ENCODE data around the gene SIM2.

The SIM2 gene

DNA sequence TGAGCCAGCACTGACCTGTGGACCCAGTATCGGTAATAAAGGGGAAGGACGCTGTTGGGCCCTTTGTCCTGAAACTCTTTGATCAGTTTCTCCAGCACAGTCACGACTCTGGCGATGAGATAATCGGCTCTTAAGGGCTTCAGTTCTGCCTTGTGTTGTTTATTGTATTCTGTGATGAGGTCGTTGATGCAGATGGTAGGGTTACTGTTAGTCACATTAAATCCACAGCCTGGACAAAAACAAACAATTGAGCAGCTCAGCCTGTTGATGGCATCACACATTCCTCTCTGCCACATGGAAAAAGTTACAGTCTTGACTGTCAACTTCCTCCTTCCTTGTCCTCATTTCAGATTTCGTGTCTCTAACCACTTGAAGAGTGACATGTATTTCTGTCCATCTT is 57.6 kb downstream of the SIM2 start:
- H3K27ac ChIP-seq: no peak overlapping the region
- DNase-seq (ENCODE audit: low read depth, low spot score): peak; percentile 29

DNA sequence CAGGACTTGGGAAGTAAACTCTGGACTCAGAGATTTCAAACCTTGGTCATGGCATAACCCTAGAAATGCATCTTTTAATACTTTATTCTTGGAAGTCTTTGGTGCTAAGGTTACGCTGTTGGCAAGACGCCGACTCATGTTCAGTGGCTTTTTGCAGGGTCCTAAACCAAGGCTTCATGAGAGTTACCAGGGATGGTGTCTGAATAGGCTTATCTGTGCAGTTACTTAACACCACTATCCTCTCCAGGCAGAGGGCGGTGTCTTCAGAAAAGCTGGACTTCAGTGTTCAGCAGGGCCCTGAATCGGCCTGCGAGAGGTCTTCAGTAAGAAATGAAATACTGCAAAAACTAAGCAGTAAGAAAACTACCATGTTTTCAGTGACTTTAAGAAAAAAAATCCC is 58.3 kb downstream of the SIM2 start:
- no peak overlapping the region for H3K27ac ChIP-seq

DNA sequence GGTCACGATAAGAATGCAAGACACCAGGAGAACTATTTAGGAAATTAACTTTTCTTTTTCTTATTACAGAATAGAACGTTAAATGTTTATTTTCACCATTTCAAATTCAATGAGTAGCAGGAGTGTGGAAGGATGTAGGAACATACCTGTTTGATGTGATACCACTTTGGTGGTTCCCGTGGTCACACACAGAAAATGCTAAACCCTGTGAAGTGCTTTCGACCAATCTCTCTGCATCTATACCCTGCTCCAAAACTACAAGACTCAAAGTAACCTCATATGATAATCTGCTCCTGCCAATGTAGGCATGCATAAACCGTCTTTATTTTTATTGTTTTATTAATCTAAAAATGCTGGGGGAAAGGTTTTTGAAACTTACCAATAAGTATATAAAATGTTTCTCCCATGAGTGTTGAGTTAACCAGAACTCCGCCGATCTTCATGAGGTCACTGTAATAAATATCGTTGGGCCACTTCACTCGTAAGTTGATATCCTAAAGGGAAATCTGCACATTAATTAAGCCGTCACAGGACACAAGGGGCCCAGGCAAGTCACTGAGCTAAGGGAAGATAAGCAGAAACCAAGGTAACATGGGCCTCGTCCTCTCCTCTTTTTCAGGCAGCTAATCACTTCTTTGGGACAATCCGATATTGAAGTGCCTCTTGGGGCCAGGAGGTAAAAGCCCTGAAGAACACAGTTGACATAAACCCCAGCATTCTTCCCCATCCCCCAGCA is 60.6 kb downstream of the SIM2 start:
- H3K27ac ChIP-seq: no peak overlapping the region
- DNase-seq (ENCODE audit: low read depth, low spot score): no peak

More for the DNA sequence above, 58.3 kb downstream of the SIM2 start:
- no peak for DNase-seq (ENCODE audit: low read depth, low spot score)

DNA sequence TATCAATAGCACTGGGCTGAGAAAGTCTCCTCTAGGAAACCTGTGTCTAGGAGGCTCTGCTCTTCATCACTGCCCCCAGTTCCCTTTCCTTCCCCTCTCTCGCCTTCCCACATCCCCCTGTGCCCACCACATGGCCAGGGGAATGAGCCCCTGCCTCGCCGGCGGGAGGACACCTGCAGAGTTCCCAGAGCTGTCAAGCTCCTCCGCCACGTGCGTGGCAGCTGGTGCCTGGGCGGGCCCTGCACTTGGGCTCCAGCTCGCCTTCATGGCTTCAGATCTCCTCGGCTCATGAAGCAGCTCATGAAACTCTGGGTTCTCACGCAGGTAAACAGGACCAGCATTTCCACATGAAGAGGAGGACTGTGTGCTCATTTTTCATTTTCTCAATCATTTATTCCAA is 62.8 kb downstream of the SIM2 start:
- no peak for DNase-seq (ENCODE audit: low read depth, low spot score)
- H3K27ac ChIP-seq: no peak overlapping the region

- no peak overlapping the region for H3K27ac ChIP-seq
- no peak for DNase-seq (ENCODE audit: low read depth, low spot score)
Measured at GRCh38 chr21:36762642-36763041, 63.7 kb downstream of the SIM2 start.

- H3K27ac ChIP-seq: no peak overlapping the region
- DNase-seq (ENCODE audit: low read depth, low spot score): no peak
Measured at GRCh38 chr21:36763305-36763704, 64.4 kb downstream of the SIM2 start.

DNA sequence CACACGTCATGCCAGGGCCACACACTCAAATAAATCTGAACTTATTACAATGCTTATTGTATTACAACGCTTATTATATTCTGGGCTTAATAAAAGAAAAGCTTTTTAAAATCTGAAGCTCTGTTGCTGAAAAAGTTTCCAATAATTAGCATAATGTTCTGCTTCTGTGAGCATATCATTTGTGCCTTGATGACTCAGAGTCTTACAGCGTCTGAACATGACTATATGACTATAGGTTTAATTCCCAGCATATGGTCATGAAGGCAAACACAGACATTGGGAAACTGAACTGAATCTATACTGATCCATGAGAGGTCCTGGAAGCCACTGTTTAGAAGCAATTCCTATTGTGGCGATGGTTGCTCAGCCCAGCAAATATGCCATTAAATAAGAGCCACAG is 66.3 kb downstream of the SIM2 start:
- H3K27ac ChIP-seq: no peak overlapping the region
- DNase-seq (ENCODE audit: low read depth, low spot score): no peak

DNA sequence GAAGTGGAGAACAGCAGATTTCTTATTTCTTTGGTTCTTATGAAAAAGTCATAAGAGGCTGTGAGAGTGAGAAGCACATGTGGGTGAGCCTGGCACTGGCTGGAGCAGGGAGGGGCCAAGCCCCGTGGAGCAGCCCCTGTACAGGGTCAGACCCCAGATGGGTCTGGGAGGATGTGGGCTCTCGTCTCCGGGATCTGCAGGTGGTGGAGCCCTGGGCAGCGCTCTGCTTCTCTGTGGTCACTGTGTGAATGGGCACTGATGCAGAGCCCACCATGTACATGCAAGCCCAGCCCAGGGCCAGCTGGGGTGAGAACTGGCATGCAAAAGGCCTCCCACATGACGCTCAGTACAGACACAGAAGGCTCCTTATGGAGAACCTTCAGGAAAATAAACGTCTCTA is 67.6 kb downstream of the SIM2 start:
- H3K27ac ChIP-seq: no peak overlapping the region
- DNase-seq (ENCODE audit: low read depth, low spot score): no peak

GRCh38 chr21:36767096-36767495 is 68.2 kb downstream of the SIM2 start:
- no peak overlapping the region for H3K27ac ChIP-seq
- no peak for DNase-seq (ENCODE audit: low read depth, low spot score)

- H3K27ac ChIP-seq: no peak overlapping the region
Measured at GRCh38 chr21:36768496-36768895, 69.6 kb downstream of the SIM2 start.

GRCh38 chr21:36769051-36769839 is 70.3 kb downstream of the SIM2 start:
- H3K27ac ChIP-seq: no peak overlapping the region
- DNase-seq (ENCODE audit: low read depth, low spot score): no peak

More at GRCh38 chr21:36768496-36768895, 69.6 kb downstream of the SIM2 start:
- DNase-seq (ENCODE audit: low read depth, low spot score): no peak

GRCh38 chr21:36773117-36773516 is 74.2 kb downstream of the SIM2 start:
- peak; percentile 34 for DNase-seq (ENCODE audit: low read depth, low spot score)
- peak overlapping the region; percentile 4 for H3K27ac ChIP-seq

GRCh38 chr21:36773995-36774394 is 75.1 kb downstream of the SIM2 start:
- DNase-seq (ENCODE audit: low read depth, low spot score): no peak
- no peak overlapping the region for H3K27ac ChIP-seq

GRCh38 chr21:36776981-36777617 is 78.2 kb downstream of the SIM2 start:
- DNase-seq (ENCODE audit: low read depth, low spot score): no peak
- no peak overlapping the region for H3K27ac ChIP-seq

DNA sequence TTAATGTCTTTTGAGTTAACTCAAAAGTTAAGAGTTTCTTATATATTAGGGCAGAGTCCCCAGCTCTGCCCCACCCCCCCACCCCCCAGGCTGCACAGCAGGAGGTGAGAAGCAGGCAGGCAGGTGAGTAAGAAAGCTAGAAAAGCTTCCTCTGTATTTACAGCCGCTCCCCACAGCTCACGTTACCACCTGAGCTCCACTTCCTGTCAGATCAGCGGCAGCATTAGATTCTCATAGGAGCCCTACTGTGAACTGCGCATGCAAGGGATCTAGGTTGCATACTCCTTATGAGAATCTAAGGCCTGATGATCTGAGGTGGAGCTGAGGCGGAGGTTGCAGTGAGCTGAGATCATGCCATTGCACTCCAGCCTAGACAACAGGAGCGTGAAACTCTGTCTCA is 81.9 kb downstream of the SIM2 start:
- no peak overlapping the region for H3K27ac ChIP-seq
- no peak for DNase-seq (ENCODE audit: low read depth, low spot score)

- peak; percentile 66 for DNase-seq (ENCODE audit: low read depth, low spot score)
- peak overlapping the region; percentile 59 for H3K27ac ChIP-seq
Measured at GRCh38 chr21:36783612-36784374, 84.9 kb downstream of the SIM2 start.

DNA sequence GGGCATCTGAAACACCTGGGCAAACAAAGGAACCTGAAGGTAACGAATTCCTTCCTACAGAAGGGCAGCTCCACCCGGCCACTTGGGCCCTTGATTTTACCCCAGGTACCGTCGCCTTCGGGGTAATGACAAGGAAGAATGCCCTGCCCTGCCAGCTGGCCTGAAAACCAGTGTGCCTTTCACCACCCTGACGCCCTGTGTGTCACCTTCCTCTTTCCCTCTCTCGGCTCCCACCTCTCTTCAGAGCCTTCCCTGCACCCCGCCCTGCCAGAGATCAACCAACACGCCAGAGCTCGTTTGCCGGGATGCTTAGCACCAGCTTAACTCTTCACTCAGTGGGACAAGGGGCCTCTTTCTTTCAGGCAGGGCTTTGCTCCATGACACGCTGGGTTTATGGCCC is 86.0 kb downstream of the SIM2 start:
- no peak for DNase-seq (ENCODE audit: low read depth, low spot score)
- H3K27ac ChIP-seq: peak overlapping the region; percentile 59

DNA sequence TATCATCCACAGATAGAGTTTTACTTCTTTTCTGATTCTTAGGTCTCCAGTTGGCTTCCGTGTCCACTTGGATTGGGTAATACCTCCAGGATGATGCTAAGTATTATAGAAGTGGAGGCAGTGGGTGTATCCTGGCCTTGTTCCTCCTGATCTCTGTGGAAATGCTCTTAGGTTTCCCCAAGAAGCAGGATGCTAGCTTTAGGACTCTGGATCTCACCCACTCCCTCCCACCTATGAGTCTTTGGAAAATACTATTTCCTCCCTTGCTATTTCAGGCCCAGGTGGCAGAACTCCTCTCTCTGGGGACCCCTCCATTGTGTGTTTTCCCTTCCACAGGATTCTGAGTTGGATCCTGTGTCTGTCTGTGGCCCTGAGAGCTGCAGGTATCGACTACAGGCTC is 86.7 kb downstream of the SIM2 start:
- DNase-seq (ENCODE audit: low read depth, low spot score): no peak

DNA sequence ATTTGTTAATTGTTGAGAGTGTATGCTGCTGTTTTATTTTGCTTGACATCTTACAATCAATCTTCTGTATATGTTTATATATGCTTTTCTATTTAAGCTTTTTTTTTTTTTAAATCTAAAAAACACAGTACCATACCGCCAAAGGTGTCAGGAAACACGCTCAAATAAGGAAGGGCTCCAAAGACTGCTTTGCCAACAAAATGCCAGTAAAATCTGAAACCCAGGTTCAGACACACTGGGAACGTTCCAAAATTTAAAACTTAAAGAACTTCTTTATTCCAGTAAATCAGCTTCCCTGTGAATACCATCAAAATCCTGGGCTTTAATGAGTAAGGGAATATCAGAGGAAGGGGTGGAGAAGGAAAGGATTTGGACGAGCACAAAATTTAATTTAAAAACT is 87.3 kb downstream of the SIM2 start:
- DNase-seq (ENCODE audit: low read depth, low spot score): no peak
- H3K27ac ChIP-seq: no peak overlapping the region

More for the DNA sequence above, 86.7 kb downstream of the SIM2 start:
- no peak overlapping the region for H3K27ac ChIP-seq

GRCh38 chr21:36788120-36788638 is 89.3 kb downstream of the SIM2 start:
- no peak for DNase-seq (ENCODE audit: low read depth, low spot score)
- no peak overlapping the region for H3K27ac ChIP-seq
